Kidney tubule cell (primary cell): ENCODE measurements around the gene FMR1.

ENCODE experiments used
- DNase-seq: peaks from one replicate; pipeline ENCODE4 v3.0.0-alpha.2; 2018; ENCODE audit warnings: low spot score

The FMR1 gene

DNA sequence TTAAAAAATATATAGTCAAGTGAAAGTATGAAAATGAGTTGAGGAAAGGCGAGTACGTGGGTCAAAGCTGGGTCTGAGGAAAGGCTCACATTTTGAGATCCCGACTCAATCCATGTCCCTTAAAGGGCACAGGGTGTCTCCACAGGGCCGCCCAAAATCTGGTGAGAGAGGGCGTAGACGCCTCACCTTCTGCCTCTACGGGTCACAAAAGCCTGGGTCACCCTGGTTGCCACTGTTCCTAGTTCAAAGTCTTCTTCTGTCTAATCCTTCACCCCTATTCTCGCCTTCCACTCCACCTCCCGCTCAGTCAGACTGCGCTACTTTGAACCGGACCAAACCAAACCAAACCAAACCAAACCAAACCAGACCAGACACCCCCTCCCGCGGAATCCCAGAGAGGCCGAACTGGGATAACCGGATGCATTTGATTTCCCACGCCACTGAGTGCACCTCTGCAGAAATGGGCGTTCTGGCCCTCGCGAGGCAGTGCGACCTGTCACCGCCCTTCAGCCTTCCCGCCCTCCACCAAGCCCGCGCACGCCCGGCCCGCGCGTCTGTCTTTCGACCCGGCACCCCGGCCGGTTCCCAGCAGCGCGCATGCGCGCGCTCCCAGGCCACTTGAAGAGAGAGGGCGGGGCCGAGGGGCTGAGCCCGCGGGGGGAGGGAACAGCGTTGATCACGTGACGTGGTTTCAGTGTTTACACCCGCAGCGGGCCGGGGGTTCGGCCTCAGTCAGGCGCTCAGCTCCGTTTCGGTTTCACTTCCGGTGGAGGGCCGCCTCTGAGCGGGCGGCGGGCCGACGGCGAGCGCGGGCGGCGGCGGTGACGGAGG is at the start of gene FMR1:
Gene FMR1, plus strand, starts transcription at position 728 of the 831 bp plus-strand sequence. CDS start 261 bp downstream, outside the sequence.
- peak; percentile 92 for DNase-seq

DNA sequence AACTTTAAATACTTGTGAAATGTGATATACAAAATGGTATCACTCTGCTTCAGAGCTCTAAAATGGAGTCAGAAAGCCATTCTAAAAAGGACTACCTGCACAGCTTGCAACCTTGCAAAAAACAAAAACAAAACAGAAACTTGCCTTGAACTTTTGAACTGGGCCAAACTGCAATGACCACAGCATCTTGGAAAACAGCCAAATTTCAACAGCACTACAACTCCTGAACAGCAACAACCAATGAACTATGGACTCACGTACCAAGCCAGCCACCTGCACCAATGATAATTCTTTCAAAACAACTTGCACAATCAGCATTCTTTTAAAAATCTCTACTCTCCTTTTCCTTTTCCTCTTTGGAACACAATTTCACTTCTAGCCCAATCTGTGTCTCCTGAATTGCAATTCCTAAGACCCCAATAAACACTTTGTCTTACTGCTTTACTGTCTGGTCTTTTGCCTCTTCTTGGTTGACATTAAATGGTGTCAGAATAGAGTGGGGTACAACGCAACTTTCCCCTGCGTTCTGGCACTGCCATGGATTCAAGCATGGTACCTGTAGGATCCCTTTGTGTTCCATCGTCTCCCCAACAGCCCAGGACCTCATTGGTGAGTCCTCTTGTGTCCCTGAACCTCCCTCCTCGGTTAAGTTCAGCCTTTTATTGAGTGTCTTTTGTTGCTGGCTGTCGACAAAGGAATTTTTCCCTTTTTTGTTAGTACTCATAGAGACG is 35.7 kb upstream of the FMR1 start:
- DNase-seq = peak; percentile 69

DNA sequence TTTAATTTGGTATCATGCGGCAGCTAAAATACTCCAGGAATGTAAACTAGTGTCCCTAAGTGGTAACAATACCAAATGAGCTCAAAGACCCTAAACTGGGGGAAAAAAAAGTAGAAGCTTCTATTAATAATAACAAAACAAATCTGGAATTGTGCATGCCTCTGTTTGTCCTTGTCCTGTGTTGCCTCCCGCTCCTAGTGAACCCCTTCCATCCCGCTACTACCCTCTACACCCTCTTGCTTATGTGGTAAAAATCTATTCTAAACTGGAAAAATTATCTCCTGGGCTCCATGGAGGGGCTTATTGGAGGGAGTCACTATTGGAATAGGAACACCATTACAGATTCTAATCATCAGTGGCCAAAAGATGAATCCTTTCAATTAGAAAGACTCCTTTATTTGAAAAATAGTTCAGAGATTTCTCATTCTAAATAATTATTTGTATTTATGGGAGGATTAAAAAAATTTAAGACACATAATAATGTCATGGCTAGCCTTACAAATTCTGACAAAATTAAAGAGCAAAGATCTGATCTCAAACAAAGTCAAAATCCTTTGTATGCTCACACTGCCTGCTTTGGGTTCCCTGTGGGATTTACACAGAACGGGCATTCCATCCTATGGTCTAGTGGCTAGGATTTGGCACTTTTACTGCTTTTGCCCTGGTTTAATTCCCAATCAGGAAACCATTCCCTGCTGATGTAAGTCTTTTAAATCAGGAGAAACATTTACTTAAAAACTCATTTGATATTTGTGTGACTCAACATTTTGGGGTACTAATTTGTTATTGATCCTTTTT is 34.7 kb upstream of the FMR1 start:
- no peak for DNase-seq

DNA sequence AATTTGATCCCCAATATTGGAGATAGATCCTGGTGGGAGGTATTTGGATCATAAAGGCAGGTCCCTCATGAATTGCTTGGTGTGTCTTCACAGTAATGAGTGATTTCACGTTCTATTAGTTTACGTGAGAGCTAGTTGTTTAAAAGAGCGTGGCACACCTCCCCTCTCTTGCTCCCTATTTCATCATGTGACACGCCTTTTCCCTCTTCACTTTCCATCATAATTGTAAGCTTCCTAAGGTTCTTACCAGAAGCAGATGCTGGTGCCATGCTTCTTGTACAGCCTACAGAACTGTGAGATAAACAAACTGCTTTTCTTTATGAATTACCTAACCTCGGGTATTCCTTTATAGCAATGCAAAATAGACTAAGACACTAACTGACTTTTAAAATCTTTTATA is 34.0 kb upstream of the FMR1 start:
- DNase-seq = no peak

DNA sequence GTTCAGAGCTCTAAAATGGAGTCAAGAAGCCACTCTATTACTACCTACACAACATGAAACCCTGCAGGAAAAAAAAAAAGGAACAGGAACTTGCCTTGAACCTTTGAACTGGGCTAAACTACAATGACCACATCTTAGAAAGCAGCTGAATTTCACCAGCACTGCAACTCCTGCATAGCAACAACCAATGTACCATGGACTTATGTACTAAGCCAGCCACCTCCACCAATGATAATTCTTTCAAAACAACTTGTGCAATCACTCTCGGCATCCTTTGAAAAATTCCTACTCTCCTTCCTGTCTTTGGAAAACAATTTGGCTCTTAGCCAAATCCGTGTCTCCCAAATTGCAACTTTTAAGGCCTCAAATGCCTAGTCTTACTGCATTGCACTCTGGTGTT is 26.8 kb upstream of the FMR1 start:
- DNase-seq = peak; percentile 29

DNA sequence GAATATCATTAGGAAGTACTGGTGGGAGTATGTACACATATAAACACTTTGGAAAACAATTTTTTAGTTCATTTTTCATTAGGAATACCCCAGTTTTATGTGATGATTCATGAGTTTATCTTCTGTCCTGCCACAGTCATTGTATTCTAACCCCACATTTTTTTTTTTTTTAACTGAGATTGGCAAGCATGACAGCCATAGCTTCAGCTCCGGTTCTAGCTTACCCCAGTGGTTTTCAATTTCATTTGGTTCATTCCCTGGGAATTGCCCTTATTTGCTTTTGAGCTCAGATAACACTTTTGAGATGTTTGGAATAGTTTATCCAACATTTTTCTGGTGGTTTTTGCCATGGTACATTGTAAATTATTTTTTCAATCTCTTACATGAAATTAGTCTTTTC is 21.0 kb upstream of the FMR1 start:
- no peak for DNase-seq

DNA sequence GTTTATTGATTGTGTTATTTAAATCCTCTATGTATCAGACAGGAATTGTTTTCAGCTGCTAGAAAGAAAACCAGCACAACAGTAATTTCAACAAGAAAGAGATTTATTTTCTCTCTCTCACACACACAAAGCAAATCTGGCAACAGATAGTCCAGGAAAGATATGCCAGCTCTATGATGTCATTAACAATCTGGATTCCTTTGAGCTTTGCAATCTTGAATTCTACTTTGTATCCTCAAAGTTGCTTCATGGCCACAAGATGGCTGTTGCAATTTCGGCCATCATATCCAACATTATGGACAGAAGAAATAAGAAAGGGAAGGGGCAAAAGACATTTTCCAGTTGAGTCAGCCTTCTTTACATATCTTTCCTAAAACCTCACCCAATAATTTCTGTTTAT is 19.8 kb upstream of the FMR1 start:
- DNase-seq = peak; percentile 43

DNA sequence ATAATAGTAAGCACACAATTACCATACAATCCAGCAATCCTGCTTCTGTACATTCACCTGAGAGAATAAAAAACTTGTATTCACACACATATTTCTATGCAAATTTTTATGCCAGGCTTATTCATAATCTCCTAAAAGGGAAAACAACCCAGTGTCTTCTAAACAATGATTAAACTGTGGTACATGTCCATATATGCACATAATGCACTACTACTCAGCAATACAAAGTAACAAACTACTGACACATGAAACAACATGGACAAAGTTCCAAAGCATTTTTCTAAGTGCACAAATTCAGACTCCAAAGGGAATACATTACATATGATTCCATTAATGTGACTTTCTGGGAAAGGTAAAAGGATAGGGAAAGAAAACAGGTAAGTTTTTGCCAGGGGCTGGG is 18.0 kb upstream of the FMR1 start:
- no peak for DNase-seq

DNA sequence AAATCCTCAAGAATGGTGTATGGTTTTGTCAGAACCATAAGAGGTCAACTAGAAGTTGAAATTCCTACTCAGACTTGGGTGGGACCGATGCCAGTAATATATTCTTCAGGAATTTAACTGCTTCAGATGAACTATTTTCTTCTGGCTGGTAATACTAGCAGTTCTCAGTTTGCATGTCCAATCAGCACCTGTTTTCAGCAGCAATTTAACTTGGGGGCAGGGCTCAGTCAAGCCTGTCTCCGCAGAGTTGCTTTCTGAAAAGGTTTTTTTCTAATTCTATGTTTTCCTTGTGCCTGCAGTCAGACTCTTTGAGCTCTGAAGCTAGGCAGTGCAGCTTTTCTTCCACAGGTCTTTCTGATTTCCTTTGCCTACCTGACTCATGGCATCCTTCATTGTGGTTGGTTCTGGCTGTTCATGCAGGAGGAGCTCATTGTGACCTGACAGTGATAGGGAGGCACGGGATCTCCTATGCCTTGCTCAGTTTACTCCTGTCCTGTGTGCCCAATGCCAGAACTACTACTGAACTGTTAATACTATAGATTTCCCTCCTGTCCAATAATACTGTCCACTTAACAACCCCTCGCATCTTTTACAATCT is 17.3 kb upstream of the FMR1 start:
- DNase-seq = peak; percentile 59

DNA sequence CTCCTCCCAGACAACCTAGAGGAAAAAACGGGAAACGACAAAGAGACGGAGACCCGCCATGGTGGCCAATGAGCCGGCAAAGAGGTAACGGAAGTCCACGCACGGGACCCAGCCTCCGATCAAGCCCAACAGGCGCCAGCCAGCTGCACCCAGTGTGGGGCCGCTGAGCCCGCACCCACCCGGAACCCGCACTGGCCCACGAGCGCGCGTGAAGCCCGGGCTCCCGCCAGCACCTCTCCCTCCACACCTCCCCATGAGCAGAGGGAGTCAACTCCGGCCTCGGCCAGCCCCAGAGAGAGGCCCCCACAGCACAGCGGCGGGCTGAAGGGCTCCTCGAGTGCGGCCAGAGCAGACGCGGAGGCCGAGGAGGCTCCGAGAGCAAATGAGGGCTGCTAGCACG is 14.6 kb upstream of the FMR1 start:
- DNase-seq = no peak

DNA sequence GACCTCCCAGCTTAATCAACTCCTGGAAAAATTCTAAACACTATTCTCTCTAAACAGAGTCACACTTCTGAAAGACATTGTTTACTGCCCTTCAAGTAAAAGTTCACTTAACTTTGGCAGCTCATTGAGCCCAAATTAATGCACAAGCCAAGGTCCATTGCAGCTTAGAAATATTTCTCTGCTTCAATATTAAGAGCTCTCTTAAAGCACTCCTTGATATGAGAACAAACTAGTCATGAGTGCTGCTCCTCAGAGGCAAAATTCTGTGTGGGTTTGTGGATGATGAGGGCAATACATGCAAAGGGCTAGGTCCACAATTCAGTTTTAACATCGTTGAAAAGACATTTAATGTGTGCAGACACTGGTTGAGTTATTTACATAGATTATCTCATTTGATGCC is 12.8 kb upstream of the FMR1 start:
- no peak for DNase-seq

DNA sequence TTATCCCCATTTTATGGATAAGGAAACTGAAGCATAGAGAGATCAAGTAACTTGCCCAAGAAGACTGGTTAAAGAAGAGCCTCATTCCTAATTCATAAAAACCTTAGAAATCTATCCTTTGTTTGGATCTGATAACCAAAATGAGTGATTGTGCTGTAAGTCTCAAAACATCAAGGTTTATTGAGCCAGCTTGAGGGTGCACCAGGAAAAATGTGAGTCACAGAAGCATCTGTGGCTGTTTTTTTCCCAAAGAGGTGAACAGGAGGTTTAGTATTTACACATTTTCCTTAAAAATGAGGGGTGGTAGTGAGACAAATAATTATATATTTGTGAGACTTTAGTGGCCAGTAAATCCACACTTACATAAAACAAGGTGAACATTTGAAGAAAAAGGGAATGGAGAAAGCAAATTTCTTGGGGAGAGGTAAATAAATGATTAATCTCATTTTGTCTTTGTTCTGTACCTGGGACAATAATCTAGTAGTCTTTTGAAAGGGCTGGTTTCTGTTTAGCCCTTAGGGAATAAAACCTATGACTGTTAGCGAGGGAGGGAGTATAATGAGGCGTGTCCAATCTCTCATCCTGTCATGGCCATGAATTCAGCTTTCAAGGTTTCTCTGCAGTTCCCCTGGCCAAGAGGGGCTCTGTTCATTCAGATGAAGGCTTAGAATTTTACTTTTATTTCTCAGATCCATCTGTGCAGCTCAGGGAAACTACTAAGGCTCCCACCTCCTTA is 12.2 kb upstream of the FMR1 start:
- DNase-seq = no peak

DNA sequence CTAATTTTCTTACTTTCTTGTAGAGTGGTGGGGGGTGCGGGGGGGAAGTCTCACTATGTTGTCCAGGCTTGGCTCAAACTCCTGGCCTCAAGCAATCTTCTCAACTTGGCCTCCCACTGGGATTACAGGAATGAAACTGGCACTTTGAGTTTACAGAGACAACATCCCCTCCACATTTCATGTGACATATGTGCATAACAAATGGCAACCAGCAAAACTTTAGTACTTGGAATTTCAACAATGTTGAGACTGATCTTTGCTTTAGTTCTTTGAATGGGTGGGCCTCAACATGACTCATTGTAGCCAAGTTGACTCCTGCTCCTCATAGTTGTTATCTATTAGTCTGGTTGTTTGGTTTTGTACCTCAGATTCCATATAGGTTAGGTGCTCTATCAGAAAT is 11.4 kb upstream of the FMR1 start:
- DNase-seq = no peak

DNA sequence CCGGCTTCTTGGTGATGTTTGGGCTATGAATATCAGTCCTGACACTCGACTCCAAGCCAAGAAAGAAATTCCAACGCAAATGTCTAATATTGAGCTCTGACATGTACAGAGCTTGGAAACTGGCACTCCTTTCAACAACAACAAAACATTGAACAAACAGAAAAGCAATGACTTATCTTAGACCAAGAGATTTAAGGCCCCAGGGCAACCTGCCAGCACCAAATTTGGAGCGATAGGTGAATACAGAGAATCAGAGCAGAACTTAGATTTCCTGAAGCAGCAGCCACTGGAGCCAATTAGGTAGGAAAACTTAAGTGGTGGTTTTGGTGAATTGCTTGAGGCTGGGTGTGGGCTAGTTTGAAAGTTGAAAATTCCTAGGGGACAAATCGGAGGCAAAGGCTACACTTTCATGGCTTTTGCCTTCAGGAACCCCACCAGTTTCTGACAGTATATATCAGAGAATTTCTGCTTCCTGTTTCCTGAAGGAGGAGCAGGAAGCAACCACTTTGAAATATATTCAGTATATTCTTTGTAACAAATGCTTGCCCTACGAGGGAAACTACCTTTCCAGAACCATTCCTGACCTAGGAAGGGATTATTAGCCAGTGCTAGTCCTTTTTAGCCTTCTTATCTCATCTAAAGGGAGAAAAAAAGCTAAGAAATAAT is 10.1 kb upstream of the FMR1 start:
- DNase-seq = no peak

DNA sequence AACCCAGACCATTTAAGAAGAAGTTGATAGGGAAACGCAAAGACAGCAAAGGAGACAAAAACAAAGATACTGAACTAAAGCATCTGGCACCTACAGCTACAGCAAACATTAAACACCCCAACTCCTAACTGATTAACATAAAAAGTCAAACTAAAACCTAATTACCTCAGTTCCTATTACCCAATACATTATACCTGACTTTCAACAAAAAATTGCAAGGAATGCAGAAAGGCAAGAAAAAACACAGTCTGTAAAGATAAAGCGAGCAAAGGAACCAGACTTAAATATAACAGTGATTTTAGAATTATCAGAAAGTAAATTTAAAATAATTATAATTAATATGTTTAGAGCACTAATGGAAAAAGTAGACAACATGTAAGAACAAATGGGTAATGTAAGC is 9.4 kb upstream of the FMR1 start:
- no peak for DNase-seq

DNA sequence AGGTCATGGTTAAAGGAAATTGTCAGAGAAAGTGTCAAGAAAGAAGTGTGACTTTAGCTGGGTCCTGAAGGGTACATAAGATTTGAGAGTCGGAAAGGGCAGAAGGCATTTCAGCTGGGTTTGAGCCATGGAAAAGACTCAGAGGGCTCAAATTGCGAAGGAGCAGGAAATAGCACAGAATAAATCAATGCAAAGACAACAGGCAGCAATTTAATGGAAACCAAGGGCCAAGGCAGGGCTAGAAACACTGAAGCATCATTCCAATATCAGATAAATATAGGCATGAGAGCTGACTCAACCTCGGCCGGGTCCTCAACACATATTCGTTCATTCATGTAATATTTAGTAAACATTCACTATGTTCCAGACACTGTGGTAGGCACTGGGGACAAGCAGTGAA is 3.6 kb upstream of the FMR1 start:
- no peak for DNase-seq

DNA sequence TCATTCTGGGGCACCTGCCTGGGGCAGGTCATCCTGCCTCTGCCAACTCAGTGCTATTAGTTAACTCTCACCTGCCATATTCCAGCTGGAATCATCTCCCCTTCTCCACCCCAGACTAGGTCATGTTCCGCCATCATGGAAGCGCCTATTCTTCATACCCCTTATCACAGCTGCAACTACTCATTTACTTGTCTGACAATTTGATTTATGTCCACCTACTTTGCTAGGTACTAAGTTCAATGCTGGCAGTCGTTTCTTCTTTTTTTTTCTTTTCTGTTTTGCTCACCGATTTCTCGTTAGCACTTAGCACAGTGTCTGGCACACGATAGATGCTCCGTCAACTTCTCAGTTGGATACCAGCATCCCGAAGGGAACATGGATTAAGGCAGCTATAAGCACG is 1.1 kb upstream of the FMR1 start:
- no peak for DNase-seq

DNA sequence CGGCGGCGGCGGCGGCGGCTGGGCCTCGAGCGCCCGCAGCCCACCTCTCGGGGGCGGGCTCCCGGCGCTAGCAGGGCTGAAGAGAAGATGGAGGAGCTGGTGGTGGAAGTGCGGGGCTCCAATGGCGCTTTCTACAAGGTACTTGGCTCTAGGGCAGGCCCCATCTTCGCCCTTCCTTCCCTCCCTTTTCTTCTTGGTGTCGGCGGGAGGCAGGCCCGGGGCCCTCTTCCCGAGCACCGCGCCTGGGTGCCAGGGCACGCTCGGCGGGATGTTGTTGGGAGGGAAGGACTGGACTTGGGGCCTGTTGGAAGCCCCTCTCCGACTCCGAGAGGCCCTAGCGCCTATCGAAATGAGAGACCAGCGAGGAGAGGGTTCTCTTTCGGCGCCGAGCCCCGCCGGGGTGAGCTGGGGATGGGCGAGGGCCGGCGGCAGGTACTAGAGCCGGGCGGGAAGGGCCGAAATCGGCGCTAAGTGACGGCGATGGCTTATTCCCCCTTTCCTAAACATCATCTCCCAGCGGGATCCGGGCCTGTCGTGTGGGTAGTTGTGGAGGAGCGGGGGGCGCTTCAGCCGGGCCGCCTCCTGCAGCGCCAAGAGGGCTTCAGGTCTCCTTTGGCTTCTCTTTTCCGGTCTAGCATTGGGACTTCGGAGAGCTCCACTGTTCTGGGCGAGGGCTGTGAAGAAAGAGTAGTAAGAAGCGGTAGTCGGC is 528 bp downstream of the FMR1 start:
- DNase-seq = peak; percentile 40

DNA sequence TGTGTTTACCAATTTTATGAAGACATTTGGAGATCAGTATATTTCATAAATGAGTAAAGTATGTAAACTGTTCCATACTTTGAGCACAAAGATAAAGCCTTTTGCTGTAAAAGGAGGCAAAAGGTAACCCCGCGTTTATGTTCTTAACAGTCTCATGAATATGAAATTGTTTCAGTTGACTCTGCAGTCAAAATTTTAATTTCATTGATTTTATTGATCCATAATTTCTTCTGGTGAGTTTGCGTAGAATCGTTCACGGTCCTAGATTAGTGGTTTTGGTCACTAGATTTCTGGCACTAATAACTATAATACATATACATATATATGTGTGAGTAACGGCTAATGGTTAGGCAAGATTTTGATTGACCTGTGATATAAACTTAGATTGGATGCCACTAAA is 1.9 kb downstream of the FMR1 start:
- no peak for DNase-seq

DNA sequence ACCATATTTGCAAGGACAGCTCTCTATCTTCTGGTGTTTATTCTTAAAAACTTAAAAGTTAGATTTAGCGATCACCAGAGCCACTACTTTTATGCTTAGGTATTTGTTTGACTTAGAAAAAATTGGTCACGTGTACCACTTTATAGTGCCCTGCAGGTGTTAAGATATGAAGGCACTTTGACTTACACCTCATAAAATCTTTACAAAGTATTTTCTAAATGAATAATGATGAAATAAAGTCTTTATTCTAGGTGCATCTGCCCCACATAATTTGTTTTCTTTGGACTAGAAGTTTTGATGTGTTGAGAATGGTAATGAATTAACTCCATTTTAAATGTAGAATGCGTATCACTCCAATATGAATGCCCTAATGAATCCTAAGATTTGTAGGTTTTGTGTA is 2.9 kb downstream of the FMR1 start:
- no peak for DNase-seq
